ENCODE measurements around the gene GAS6.
"Not testable (repeated sequence)": the region's sequence is repeated elsewhere in the genome, so short reads cannot be mapped to it uniquely, and the experiment has no call there.

GAS6 gene

GRCh38 chr13:113863524-113864272, at the start of gene GAS6:
TSS of gene GAS6 (minus strand) at chr13:113864076. CDS start at chr13:113863920, 156 bp downstream.
- no peak for DNase-seq

GRCh38 chr13:113913408-113913807, 49.5 kb upstream of the GAS6 start:
- not testable (repeated sequence) for DNase-seq

- no peak for DNase-seq
Observed at GRCh38 chr13:113912596-113912995, 48.7 kb upstream of the GAS6 start.

- DNase-seq = no peak
Observed at GRCh38 chr13:113907635-113908617, 44.0 kb upstream of the GAS6 start.

GRCh38 chr13:113906571-113906970, 42.7 kb upstream of the GAS6 start:
- no peak for DNase-seq

GRCh38 chr13:113905942-113906341, 42.1 kb upstream of the GAS6 start:
- DNase-seq = no peak

- DNase-seq = no peak
Observed at GRCh38 chr13:113905018-113905417, 41.1 kb upstream of the GAS6 start.

GRCh38 chr13:113904411-113904810, 40.5 kb upstream of the GAS6 start:
- DNase-seq = no peak

- DNase-seq = no peak
Observed at GRCh38 chr13:113903912-113904311, 40.0 kb upstream of the GAS6 start.

GRCh38 chr13:113902986-113903775, 39.3 kb upstream of the GAS6 start:
- DNase-seq = no peak

GRCh38 chr13:113902481-113902880, 38.6 kb upstream of the GAS6 start:
- no peak for DNase-seq

GRCh38 chr13:113901642-113902041, 37.8 kb upstream of the GAS6 start:
- DNase-seq = no peak

- DNase-seq = no peak
Observed at GRCh38 chr13:113901231-113901630, 37.4 kb upstream of the GAS6 start.

- no peak for DNase-seq
Observed at GRCh38 chr13:113900646-113901045, 36.8 kb upstream of the GAS6 start.

- DNase-seq = no peak
Observed at GRCh38 chr13:113898391-113898790, 34.5 kb upstream of the GAS6 start.

GRCh38 chr13:113897966-113898365, 34.1 kb upstream of the GAS6 start:
- no peak for DNase-seq

GRCh38 chr13:113897161-113897560, 33.3 kb upstream of the GAS6 start:
- DNase-seq = no peak

- no peak for DNase-seq
Observed at GRCh38 chr13:113895436-113895835, 31.6 kb upstream of the GAS6 start.

- no peak for DNase-seq
Observed at GRCh38 chr13:113890774-113891480, 27.1 kb upstream of the GAS6 start.

GRCh38 chr13:113889467-113889866, 25.6 kb upstream of the GAS6 start:
- no peak for DNase-seq

GRCh38 chr13:113888701-113889330, 24.9 kb upstream of the GAS6 start:
- no peak for DNase-seq

- no peak for DNase-seq
Observed at GRCh38 chr13:113887700-113888201, 23.9 kb upstream of the GAS6 start.

All from NCI-H446 treated with DMSO at 0.1 percent for 48 hours (cell line).